Activated CD4-positive, alpha-beta memory T cell treated with anti-CD3 and anti-CD28 coated beads for 36 hours (primary cell): ENCODE measurements around the gene SIGLEC1. TPM values are rescaled to one million over a fixed set of nuclear protein-coding genes. Genes with fewer than 3 reads are reported as not detected.

Experiments used
- CTCF ChIA-PET: fragments of 350-600 bp; sonication (Branson Sonifier 250); formaldehyde crosslinking; loops from one replicate; lab custom pipeline; 2021; ENCODE audit warnings: antibody characterized with exemption, inconsistent platforms; lab: Charles Lee
- POLR2A ChIA-PET: fragments of 350-600 bp; sonication (Branson Sonifier 250); formaldehyde crosslinking; loops from one replicate; lab custom pipeline; 2021; ENCODE audit warnings: antibody characterized with exemption; lab: Charles Lee
- DNase-seq: peaks from one replicate; pipeline ENCODE4 v3.0.0-alpha.2; 2020
- H3K27ac Mint-ChIP-seq: one replicate; pipeline ENCODE4 v1.8.0; 2021; ENCODE audit warnings: mixed read lengths
- H3K27me3 Mint-ChIP-seq: one replicate; pipeline ENCODE4 v1.8.0; 2021; ENCODE audit warnings: mixed read lengths
- H3K36me3 Mint-ChIP-seq: one replicate; pipeline ENCODE4 v1.8.0; 2021; ENCODE audit warnings: mixed read lengths
- H3K4me1 Mint-ChIP-seq: one replicate; pipeline ENCODE4 v1.8.0; 2021; ENCODE audit warnings: low read depth, mixed read lengths
- H3K4me3 Mint-ChIP-seq: one replicate; pipeline ENCODE4 v1.8.0; 2021; ENCODE audit warnings: mild to moderate bottlenecking, mixed read lengths
- H3K9me3 Mint-ChIP-seq: one replicate; pipeline ENCODE4 v1.8.0; 2021; ENCODE audit warnings: mixed read lengths
- intact Hi-C: fragments of 100-400 bp; cut with micrococcal nuclease; formaldehyde crosslinking; loops from one replicate; pipeline ENCODE4 v1.15.1; 2023
- total RNA-seq, 2 experiments: library from RNA; stranded (reverse); gene quantifications; one replicate each; pipeline ENCODE4 v1.2.3, GENCODE V29; 2021

SIGLEC1 gene
- total RNA-seq, 2 experiments from 2014 or later: 0.07 TPM; not detected in 1

DNA sequence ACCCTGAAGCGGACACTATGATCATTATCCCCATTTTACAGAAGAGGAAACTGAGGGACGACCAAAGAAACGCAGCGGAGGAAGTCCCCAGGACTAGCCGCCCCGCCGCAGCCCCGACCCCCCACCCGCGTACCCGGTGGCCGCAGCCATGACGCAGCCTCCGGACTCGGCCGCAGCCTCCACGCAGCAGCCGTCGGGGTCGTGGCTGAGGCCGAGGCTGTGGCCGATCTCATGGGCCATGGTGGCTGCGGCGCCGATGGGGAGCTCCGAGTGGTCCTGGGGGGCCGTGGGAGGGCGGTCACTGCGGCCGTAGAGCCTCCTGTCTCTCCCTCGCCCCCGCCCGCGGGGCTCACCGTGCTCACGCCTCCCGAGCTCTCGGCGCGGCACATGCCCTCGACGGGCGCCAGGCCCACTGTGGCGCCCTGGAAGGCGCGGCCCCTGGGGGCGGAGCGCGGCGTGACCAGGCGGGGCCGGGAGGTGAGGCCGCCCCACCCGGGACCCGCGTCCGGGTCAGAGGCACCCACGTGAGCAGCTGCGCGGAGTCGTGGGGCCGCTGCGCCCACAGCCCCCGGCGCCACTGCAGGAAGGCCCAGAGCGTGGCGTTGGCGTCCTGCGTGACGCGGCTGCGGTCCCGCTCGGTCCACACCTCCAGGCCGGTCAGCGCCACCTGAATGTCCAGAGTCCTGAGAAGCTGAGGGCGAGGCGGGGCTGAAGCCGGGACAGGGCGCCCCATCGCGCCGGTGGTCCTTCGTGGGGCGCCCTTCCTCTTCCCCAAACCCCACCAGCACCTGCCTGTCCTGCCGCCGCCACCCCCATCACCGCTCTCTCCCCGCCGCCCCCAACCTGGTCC lies 39.0 kb downstream of the SIGLEC1 start:
- intact Hi-C loops: no loop called here
- H3K36me3 Mint-ChIP-seq: no peaks in the 10 kb centered on the region
- no peak overlapping the region for H3K27ac Mint-ChIP-seq
- no peak for DNase-seq
- peaks cover 2% of the 10 kb centered on the region for H3K4me1 Mint-ChIP-seq
- ChIA-PET CTCF (interaction anchor here (1.4 to 2.9 kb wide), 2 partner anchors 36 to 38 kb away, joined by 6 to 7 read pairs; no protein-coding TSS in a partner anchor), POLR2A (no interaction called here)
- peaks cover 43% of the 10 kb centered on the region for H3K27me3 Mint-ChIP-seq
- H3K4me3 Mint-ChIP-seq: no peak overlapping the region
- no peaks in the 10 kb centered on the region for H3K9me3 Mint-ChIP-seq

DNA sequence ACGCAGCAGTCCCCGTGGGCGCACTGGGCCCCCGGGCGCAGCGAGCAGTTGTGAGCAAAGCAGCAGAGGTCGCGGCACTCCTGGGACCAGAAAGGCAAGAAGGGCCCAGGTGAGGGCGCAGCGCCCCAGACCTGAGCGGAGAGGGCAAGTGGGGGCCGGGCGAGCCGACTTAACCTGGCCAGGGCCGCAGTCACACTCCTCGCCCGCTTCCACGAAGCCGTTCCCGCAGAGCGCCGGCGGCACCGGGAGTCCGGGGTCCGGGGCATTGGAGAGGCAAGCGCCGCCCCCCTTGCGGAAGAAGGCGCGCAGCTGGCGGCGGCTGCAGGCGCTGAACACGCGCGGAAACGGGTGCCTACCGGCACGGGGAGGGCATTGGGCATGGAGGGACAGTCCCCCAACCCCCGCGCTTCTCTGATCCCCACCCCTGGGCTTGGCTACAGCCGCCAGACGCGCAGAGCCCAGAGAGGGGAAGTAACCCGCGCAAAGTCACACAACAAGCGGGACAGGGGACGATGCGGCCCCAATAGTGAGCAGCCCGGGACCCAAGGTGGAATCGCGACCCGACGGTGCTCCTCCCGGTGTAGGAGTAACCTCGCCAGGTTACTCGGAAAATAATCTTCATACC lies 39.7 kb downstream of the SIGLEC1 start:
- Mint-ChIP-seq H3K9me3 (no peaks in the 10 kb centered on the region), H3K4me3 (no peak overlapping the region), H3K4me1 (peaks cover 2% of the 10 kb centered on the region), H3K36me3 (no peaks in the 10 kb centered on the region), H3K27ac (no peak overlapping the region), H3K27me3 (peaks cover 43% of the 10 kb centered on the region)
- no peak for DNase-seq
- POLR2A ChIA-PET: no interaction called here
- CTCF ChIA-PET: interaction anchor here (0.6 to 2.9 kb wide), 2 partner anchors 37 to 413 kb away, joined by 4 to 7 read pairs; no protein-coding TSS in a partner anchor
- intact Hi-C loops: no loop called here

DNA sequence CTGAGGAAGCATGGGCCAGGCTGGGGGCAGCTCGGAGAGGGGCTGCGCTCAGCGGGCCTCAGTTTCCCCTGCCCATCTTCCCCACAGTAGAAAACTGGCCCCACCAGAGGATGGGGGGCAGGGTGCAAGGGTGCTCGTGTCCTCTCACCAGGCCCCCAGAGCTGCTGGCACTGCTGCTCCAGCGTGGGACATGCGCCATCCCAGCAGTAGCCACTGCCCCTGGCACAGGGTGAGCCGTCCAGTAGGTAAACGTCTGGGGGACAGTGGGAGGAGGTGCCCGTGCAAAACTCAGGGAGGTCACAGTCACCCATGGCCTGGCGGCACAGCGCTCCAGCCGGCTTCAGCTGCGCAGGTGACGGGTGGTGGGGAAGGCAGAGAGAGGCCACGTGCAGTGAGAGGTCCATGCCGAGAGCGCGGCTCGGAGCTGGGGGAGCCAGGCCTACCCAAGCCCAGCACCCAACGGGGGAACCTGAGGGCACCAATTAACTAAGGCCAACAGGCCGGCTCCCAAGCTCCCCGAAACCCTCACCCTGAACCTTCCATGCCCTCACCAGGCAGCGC lies 40.3 kb downstream of the SIGLEC1 start:
- Mint-ChIP-seq H3K4me3 (no peak overlapping the region), H3K4me1 (peaks cover 5% of the 10 kb centered on the region), H3K27me3 (peaks cover 43% of the 10 kb centered on the region), H3K27ac (no peak overlapping the region), H3K36me3 (no peaks in the 10 kb centered on the region), H3K9me3 (no peaks in the 10 kb centered on the region)
- ChIA-PET POLR2A (no interaction called here), CTCF (interaction anchor here (0.6 to 2.9 kb wide), 6 partner anchors 27 to 413 kb away, joined by 3 to 7 read pairs (median 4); no protein-coding TSS in a partner anchor)
- intact Hi-C loops: no loop called here
- DNase-seq: no peak

DNA sequence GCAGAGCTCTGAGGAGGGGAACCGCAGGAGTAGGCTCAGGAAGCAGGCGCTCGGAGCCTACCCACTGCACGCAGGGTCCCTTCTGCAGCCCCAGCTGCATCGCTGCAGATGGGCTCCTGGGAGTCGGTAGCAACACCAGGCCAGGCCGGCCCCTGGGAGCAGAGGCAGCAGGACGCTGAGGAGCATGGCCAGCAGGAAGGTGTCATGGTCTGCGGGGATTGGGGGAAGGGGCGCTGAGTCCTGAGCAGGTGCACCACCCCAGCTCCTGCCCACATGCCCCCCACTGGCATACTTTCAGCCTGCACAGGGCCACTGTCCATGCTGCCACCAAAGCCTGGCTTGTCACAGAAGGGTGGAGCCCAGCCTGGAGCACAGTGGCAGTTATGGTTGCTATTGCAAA lies 41.5 kb downstream of the SIGLEC1 start:
- no peaks in the 10 kb centered on the region for H3K9me3 Mint-ChIP-seq
- DNase-seq: no peak
- H3K4me3 Mint-ChIP-seq: no peak overlapping the region
- no peak overlapping the region for H3K27ac Mint-ChIP-seq
- intact Hi-C loops: no loop called here
- ChIA-PET CTCF (interaction anchor here (1.1 to 1.5 kb wide), 3 partner anchors 28 to 82 kb away, joined by 3 to 4 read pairs (median 4); no protein-coding TSS in a partner anchor), POLR2A (no interaction called here)
- no peaks in the 10 kb centered on the region for H3K36me3 Mint-ChIP-seq
- H3K27me3 Mint-ChIP-seq: peaks cover 39% of the 10 kb centered on the region
- peaks cover 14% of the 10 kb centered on the region for H3K4me1 Mint-ChIP-seq

DNA sequence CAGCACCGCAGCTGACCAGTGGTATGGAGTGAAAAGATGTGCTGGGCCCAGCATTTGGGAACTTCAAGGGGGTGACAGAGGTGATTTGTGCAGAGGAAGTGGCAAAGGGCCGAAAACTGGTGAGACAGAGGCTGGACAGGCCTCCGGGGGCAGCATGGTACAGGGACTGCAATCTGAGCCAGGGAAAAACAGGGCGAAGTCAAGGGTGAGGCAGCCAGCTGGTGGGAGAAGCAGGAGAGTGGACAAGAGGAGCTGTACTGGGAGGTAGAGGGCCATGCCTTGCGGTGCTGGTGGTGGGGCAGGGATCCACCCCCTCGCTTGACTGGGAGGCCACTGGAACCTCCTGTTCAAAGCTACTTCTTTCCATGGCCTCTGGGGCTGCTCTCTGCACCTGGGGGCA lies 41.9 kb downstream of the SIGLEC1 start:
- peaks cover 17% of the 10 kb centered on the region for H3K4me1 Mint-ChIP-seq
- intact Hi-C loops: no loop called here
- ChIA-PET POLR2A (no interaction called here), CTCF (no interaction called here)
- no peaks in the 10 kb centered on the region for H3K9me3 Mint-ChIP-seq
- H3K27me3 Mint-ChIP-seq: peaks cover 38% of the 10 kb centered on the region
- H3K36me3 Mint-ChIP-seq: no peaks in the 10 kb centered on the region
- no peak overlapping the region for H3K27ac Mint-ChIP-seq
- H3K4me3 Mint-ChIP-seq: no peak overlapping the region
- no peak for DNase-seq

DNA sequence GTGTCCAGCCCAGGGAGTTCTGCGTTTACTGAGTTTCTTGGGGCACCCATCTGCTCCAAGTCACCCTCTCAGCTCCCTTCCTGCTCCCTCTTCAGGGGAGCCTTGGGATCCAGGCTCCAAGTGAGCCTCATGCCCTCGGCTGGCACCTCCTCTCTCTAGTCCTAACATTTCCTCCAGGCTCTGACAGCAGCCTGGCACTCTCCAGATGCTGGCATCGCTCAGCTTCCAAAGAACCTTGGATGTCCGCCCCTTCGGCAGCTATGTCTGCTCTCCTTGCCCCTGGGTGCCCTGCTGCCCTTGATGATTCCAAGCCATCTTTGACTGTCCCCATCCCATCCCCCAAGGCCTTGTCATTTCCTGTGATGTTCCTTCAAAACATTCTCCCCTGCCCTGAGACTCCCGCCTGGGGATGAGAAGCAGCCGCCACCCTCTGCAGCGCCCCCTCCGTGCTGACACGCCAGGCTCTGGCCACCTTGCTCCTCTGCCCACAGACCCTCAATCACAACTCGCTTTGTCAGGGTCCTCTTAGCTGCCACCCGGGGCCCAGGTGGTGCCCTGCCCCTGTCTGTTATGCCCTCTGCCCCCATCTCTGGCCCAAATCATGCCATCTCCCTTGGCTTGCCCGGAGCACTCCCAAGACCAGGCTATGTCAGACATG lies 42.6 kb downstream of the SIGLEC1 start:
- intact Hi-C loops: no loop called here

DNA sequence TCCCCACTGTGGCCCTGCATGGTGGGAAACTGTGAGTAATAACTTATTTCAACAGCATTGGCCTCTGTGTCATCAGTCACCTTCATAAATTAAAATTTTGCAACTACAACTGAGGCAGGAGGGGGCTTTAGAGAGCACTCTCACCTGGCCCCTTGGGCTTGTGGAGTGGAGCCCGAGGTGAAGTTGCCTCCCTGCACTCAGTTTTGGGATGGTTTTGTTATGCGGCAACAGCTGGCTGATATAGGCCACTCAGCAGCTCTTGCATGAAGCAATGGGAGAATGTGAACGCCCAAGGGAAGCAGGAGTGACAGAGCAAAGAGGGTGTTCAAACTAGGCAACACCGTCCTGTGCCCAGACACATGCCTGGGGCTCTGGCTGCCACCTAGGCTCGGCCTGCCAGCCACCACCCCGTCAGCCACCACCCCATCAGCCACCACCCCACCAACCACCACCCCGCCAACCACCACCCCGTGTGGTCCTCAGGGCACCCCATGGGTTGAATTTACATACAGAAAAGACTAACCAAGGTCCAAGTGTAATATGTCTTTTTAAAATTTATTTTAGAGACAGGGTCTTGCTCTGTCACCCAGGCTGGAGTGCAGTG lies 44.9 kb downstream of the SIGLEC1 start:
- no peaks in the 10 kb centered on the region for H3K36me3 Mint-ChIP-seq
- DNase-seq: no peak
- H3K9me3 Mint-ChIP-seq: no peaks in the 10 kb centered on the region
- intact Hi-C loops: no loop called here
- H3K27ac Mint-ChIP-seq: no peak overlapping the region
- ChIA-PET POLR2A (no interaction called here), CTCF (interaction anchor here (1.3 to 2.7 kb wide), 3 partner anchors 10 to 43 kb away, joined by 4 to 15 read pairs (median 11); no protein-coding TSS in a partner anchor)
- peaks cover 24% of the 10 kb centered on the region for H3K27me3 Mint-ChIP-seq
- no peak overlapping the region for H3K4me3 Mint-ChIP-seq
- peaks cover 14% of the 10 kb centered on the region for H3K4me1 Mint-ChIP-seq

More for the DNA sequence above, 42.6 kb downstream of the SIGLEC1 start:
- Mint-ChIP-seq H3K27me3 (peaks cover 31% of the 10 kb centered on the region), H3K36me3 (no peaks in the 10 kb centered on the region), H3K4me1 (peaks cover 17% of the 10 kb centered on the region), H3K4me3 (no peak overlapping the region), H3K9me3 (no peaks in the 10 kb centered on the region), H3K27ac (no peak overlapping the region)
- ChIA-PET CTCF (no interaction called here), POLR2A (no interaction called here)
- no peak for DNase-seq

DNA sequence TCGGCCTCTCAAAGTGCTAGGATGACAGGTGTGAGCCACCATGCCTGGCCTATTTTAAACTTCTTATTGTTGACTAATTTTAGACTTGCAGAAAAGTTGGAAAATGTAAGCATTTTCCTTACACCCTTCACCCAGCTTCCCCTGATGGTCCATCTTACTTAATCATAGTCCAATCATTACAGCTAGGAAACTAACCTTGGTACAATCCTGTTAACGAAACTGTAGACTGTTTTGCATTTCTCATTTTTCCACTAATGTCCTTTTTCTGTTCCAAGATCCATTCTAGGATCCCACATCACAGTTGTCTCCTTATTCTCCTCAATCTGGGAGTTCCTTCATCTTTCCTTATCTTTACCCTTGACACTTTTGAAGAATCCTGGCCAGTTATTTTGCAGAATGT lies 48.5 kb downstream of the SIGLEC1 start:
- DNase-seq: no peak
- peaks cover 29% of the 10 kb centered on the region for H3K27me3 Mint-ChIP-seq
- no peaks in the 10 kb centered on the region for H3K36me3 Mint-ChIP-seq
- POLR2A ChIA-PET: no interaction called here
- no peak overlapping the region for H3K27ac Mint-ChIP-seq
- H3K4me3 Mint-ChIP-seq: no peak overlapping the region
- H3K4me1 Mint-ChIP-seq: peaks cover 21% of the 10 kb centered on the region
- intact Hi-C loops: no loop called here
- H3K9me3 Mint-ChIP-seq: no peaks in the 10 kb centered on the region
- CTCF ChIA-PET: interaction anchor here (2.1 kb wide), 1 partner anchor 13 kb away, joined by 6 read pairs; no protein-coding TSS in a partner anchor

DNA sequence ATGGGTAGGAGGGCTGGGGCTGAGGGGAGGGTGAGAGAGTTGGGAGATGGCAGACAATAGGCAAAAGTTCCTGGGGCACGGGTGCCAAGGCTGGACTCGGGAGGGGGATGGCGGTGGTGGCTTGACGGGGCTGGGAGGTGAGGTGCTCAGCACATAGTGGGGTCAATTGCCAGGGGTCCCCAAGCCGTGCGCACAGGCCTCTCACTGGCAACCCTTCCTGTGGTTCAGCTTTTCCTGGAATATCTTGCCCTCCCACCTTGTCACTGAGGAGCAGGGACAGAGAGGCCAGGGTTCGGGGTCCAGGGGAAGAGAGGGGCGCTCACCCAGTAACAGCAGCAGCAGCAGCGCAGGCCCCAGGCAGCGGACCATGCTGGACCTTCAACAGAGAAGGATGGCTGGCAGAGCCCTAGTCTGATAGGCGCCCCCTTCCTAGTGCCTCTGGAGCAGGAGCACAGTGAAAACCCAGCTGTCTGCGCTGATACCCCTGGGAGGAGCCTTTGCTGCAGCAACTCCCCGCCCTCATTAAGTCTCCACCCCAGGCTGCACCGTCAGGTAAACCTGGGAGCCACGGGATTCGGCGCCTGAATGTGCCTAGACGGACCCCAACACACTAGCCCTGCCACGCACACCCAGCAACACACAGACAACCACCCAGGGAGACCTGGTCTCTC lies 49.2 kb downstream of the SIGLEC1 start, which contains the start of gene GFRA4:
Gene GFRA4 (minus strand): TSS at position 369 of the 671 bp plus-strand sequence. CDS start 0 bp downstream, at position 369.
- Mint-ChIP-seq H3K9me3 (no peaks in the 10 kb centered on the region), H3K4me1 (peaks cover 23% of the 10 kb centered on the region), H3K27ac (no peak within 1 kb of the TSS), H3K4me3 (no peak within 1 kb of the TSS), H3K27me3 (peaks cover 31% of the 10 kb centered on the region), H3K36me3 (no peaks in the 10 kb centered on the region)
- intact Hi-C loops: no loop called here
- POLR2A ChIA-PET: no interaction called here
- no peak for DNase-seq
- CTCF ChIA-PET: interaction anchor here (2.1 kb wide), 1 partner anchor 13 kb away, joined by 6 read pairs; no protein-coding TSS in a partner anchor
